Measurements from ENCODE around the gene PTCH1.

Gene PTCH1

GRCh38 chr9:95444160-95444559 lies 72.6 kb downstream of the PTCH1 start:
- no peaks in the 10 kb centered on the region for H3K4me1 ChIP-seq (ENCODE audit: low read length)
- no peaks in the 10 kb centered on the region for H3K79me2 ChIP-seq (ENCODE audit: low read length)
- H3K9me2 ChIP-seq (replicated peaks; ENCODE audit: insufficient read depth, low read length), result no peaks in the 10 kb centered on the region
- H3K27me3 ChIP-seq (replicated peaks; ENCODE audit: insufficient read depth, low read length), result no peaks in the 10 kb centered on the region
- H4K20me1 ChIP-seq (ENCODE audit: insufficient read depth, low read length), result no peaks in the 10 kb centered on the region
- H3K9ac ChIP-seq (ENCODE audit: low read length), result no peak overlapping the region
- no peak overlapping the region for H3K4me2 ChIP-seq (ENCODE audit: low read depth, low read length)
- no peak for DNase-seq
- no peaks in the 10 kb centered on the region; the same call in 1 of the 2 replicates for H3K36me3 ChIP-seq (replicated peaks; ENCODE audit: insufficient read depth, low read length)
- H3K4me3 ChIP-seq (ENCODE audit: low read length), result no peak overlapping the region
- H3F3A ChIP-seq (ENCODE audit: insufficient read depth, low read length), result no peaks in the 10 kb centered on the region
- H2AFZ ChIP-seq (ENCODE audit: low read length), result no peak overlapping the region
- H3K27ac ChIP-seq (ENCODE audit: low read length), result no peak overlapping the region
- no peaks in the 10 kb centered on the region for H3K9me3 ChIP-seq (replicated peaks; ENCODE audit: insufficient read depth, low read length)
- TF ChIP-seq EZH2phosphoT487 (IDR thresholded peaks at IDR 0.05; ENCODE audit: low read length), result no peak
- TF ChIP-seq CTCF (IDR thresholded peaks at IDR 0.05; ENCODE audit: low read length), result no peak
- no peak for TF ChIP-seq EZH2 (optimal IDR thresholded peaks at IDR 0.05; ENCODE audit: low read depth, low read length)

GRCh38 chr9:95443301-95443700 lies 73.5 kb downstream of the PTCH1 start:
- no peaks in the 10 kb centered on the region for H3K9me2 ChIP-seq (replicated peaks; ENCODE audit: insufficient read depth, low read length)
- no peak overlapping the region for H3K4me2 ChIP-seq (ENCODE audit: low read depth, low read length)
- no peaks in the 10 kb centered on the region for H3K79me2 ChIP-seq (ENCODE audit: low read length)
- no peaks in the 10 kb centered on the region for H3F3A ChIP-seq (ENCODE audit: insufficient read depth, low read length)
- no peak overlapping the region for H3K4me3 ChIP-seq (ENCODE audit: low read length)
- H3K4me1 ChIP-seq (ENCODE audit: low read length), result no peaks in the 10 kb centered on the region
- no peak overlapping the region for H3K9ac ChIP-seq (ENCODE audit: low read length)
- H4K20me1 ChIP-seq (ENCODE audit: insufficient read depth, low read length), result no peaks in the 10 kb centered on the region
- H2AFZ ChIP-seq (ENCODE audit: low read length), result no peak overlapping the region
- H3K27ac ChIP-seq (ENCODE audit: low read length), result no peak overlapping the region
- H3K27me3 ChIP-seq (replicated peaks; ENCODE audit: insufficient read depth, low read length), result no peaks in the 10 kb centered on the region
- no peaks in the 10 kb centered on the region for H3K9me3 ChIP-seq (replicated peaks; ENCODE audit: insufficient read depth, low read length)
- H3K36me3 ChIP-seq (replicated peaks; ENCODE audit: insufficient read depth, low read length), result no peaks in the 10 kb centered on the region; the same call in 1 of the 2 replicates
- TF ChIP-seq EZH2phosphoT487 (IDR thresholded peaks at IDR 0.05; ENCODE audit: low read length) (no peak), CTCF (IDR thresholded peaks at IDR 0.05; ENCODE audit: low read length) (no peak), EZH2 (optimal IDR thresholded peaks at IDR 0.05; ENCODE audit: low read depth, low read length) (no peak)
- no peak for DNase-seq

GRCh38 chr9:95441081-95441480 lies 75.7 kb downstream of the PTCH1 start:
- Histone ChIP-seq H3K36me3 (replicated peaks; ENCODE audit: insufficient read depth, low read length) (no peaks in the 10 kb centered on the region), H3K27me3 (replicated peaks; ENCODE audit: insufficient read depth, low read length) (no peaks in the 10 kb centered on the region), H3K79me2 (ENCODE audit: low read length) (no peaks in the 10 kb centered on the region), H3K4me3 (ENCODE audit: low read length) (no peak overlapping the region), H3F3A (ENCODE audit: insufficient read depth, low read length) (no peaks in the 10 kb centered on the region), H3K4me2 (ENCODE audit: low read depth, low read length) (no peak overlapping the region), H2AFZ (ENCODE audit: low read length) (no peak overlapping the region), H3K9ac (ENCODE audit: low read length) (no peak overlapping the region), H4K20me1 (ENCODE audit: insufficient read depth, low read length) (no peaks in the 10 kb centered on the region), H3K9me3 (replicated peaks; ENCODE audit: insufficient read depth, low read length) (no peaks in the 10 kb centered on the region), H3K27ac (ENCODE audit: low read length) (no peak overlapping the region), H3K4me1 (ENCODE audit: low read length) (no peaks in the 10 kb centered on the region), H3K9me2 (replicated peaks; ENCODE audit: insufficient read depth, low read length) (no peaks in the 10 kb centered on the region)
- TF ChIP-seq EZH2phosphoT487 (IDR thresholded peaks at IDR 0.05; ENCODE audit: low read length), result no peak
- no peak for TF ChIP-seq CTCF (IDR thresholded peaks at IDR 0.05; ENCODE audit: low read length)
- TF ChIP-seq EZH2 (optimal IDR thresholded peaks at IDR 0.05; ENCODE audit: low read depth, low read length), result no peak
- DNase-seq, result no peak
